Effector memory CD4-positive, alpha-beta T cell (primary cell): ENCODE data around the gene HCCS.

Experiments used
- DNase-seq, 3 donors: peaks; one replicate each; pipeline ENCODE4 v3.0.0-alpha.2; 2020
- H3K27ac ChIP-seq: 2 replicates; pipeline ENCODE4 v1.7.0; 2013; ENCODE audit warnings: mild to moderate bottlenecking, low read length, moderate library complexity; ENCODE audit not compliant: insufficient read depth, poor library complexity, severe bottlenecking
- H3K27me3 ChIP-seq: replicated peaks from 2 replicates; pipeline ENCODE4 v1.7.0; 2013; ENCODE audit warnings: mild to moderate bottlenecking, low read length; ENCODE audit not compliant: insufficient read depth, control insufficient read depth, poor library complexity, severe bottlenecking
- H3K36me3 ChIP-seq: 2 replicates; pipeline ENCODE4 v1.7.0; 2013; ENCODE audit warnings: mild to moderate bottlenecking, low read length, moderate library complexity; ENCODE audit not compliant: control insufficient read depth, insufficient read depth
- H3K4me1 ChIP-seq: 2 replicates; pipeline ENCODE4 v1.7.0; 2013; ENCODE audit warnings: low read length, mild to moderate bottlenecking; ENCODE audit not compliant: control insufficient read depth, insufficient read depth, poor library complexity, severe bottlenecking
- H3K4me3 ChIP-seq: 2 replicates; pipeline ENCODE4 v1.7.0; 2013; ENCODE audit warnings: low read length, low read depth, mild to moderate bottlenecking; ENCODE audit not compliant: insufficient read depth, poor library complexity, severe bottlenecking
- H3K9me3 ChIP-seq: 2 replicates; pipeline ENCODE4 v1.7.0; 2013; ENCODE audit warnings: mild to moderate bottlenecking, low read length, moderate library complexity; ENCODE audit not compliant: control insufficient read depth

Gene HCCS

GRCh38 chrX:11138498-11139390 is 27.6 kb downstream of the HCCS start:
- Histone ChIP-seq H3K9me3 (no peaks in the 10 kb centered on the region), H3K27ac (no peak overlapping the region)
- DNase-seq = no peak

GRCh38 chrX:11143931-11144678 is 33.0 kb downstream of the HCCS start:
- Histone ChIP-seq H3K27ac (no peak overlapping the region), H3K4me1 (peaks cover 2% of the 10 kb centered on the region), H3K27me3 (no peaks in the 10 kb centered on the region), H3K36me3 (no peaks in the 10 kb centered on the region), H3K4me3 (no peak overlapping the region), H3K9me3 (no peaks in the 10 kb centered on the region)
- DNase-seq = peak in 2 of 3 donors; percentile 4 to 29

More at GRCh38 chrX:11138498-11139390, 27.6 kb downstream of the HCCS start:
- Histone ChIP-seq H3K4me1 (no peaks in the 10 kb centered on the region), H3K36me3 (no peaks in the 10 kb centered on the region), H3K4me3 (no peak overlapping the region), H3K27me3 (no peaks in the 10 kb centered on the region)

- DNase-seq = no peak
- H3K4me3 ChIP-seq = no peak overlapping the region
- H3K27ac ChIP-seq = no peak overlapping the region
- H3K4me1 ChIP-seq = peaks cover 2% of the 10 kb centered on the region
- H3K27me3 ChIP-seq = no peaks in the 10 kb centered on the region
- H3K36me3 ChIP-seq = no peaks in the 10 kb centered on the region
- no peaks in the 10 kb centered on the region for H3K9me3 ChIP-seq
Measured at GRCh38 chrX:11146411-11146810, 35.3 kb downstream of the HCCS start.

- H3K4me1 ChIP-seq = peaks cover 2% of the 10 kb centered on the region
- DNase-seq = no peak
- H3K9me3 ChIP-seq = no peaks in the 10 kb centered on the region
- H3K27ac ChIP-seq = no peak overlapping the region
- H3K36me3 ChIP-seq = no peaks in the 10 kb centered on the region
- no peak overlapping the region for H3K4me3 ChIP-seq
- no peaks in the 10 kb centered on the region for H3K27me3 ChIP-seq
Measured at GRCh38 chrX:11148401-11148800, 37.3 kb downstream of the HCCS start.

GRCh38 chrX:11151799-11152559 is 40.8 kb downstream of the HCCS start:
- no peak overlapping the region for H3K4me3 ChIP-seq
- no peaks in the 10 kb centered on the region for H3K4me1 ChIP-seq
- no peaks in the 10 kb centered on the region for H3K9me3 ChIP-seq
- no peak for DNase-seq
- H3K27ac ChIP-seq = no peak overlapping the region
- H3K36me3 ChIP-seq = no peaks in the 10 kb centered on the region
- no peaks in the 10 kb centered on the region for H3K27me3 ChIP-seq

GRCh38 chrX:11159149-11159548 is 48.0 kb downstream of the HCCS start:
- Histone ChIP-seq H3K27me3 (no peaks in the 10 kb centered on the region), H3K4me3 (no peak overlapping the region), H3K4me1 (no peaks in the 10 kb centered on the region), H3K9me3 (no peaks in the 10 kb centered on the region), H3K36me3 (no peaks in the 10 kb centered on the region), H3K27ac (no peak overlapping the region)
- no peak for DNase-seq

- DNase-seq = no peak
- no peaks in the 10 kb centered on the region for H3K36me3 ChIP-seq
- no peaks in the 10 kb centered on the region for H3K4me1 ChIP-seq
- H3K9me3 ChIP-seq = no peaks in the 10 kb centered on the region
- no peak overlapping the region for H3K27ac ChIP-seq
- H3K4me3 ChIP-seq = no peak overlapping the region
- H3K27me3 ChIP-seq = no peaks in the 10 kb centered on the region
Measured at GRCh38 chrX:11164433-11164832, 53.3 kb downstream of the HCCS start.

GRCh38 chrX:11171956-11172355 is 60.8 kb downstream of the HCCS start:
- Histone ChIP-seq H3K4me3 (no peak overlapping the region), H3K9me3 (no peaks in the 10 kb centered on the region), H3K27me3 (no peaks in the 10 kb centered on the region), H3K36me3 (no peaks in the 10 kb centered on the region), H3K27ac (no peak overlapping the region), H3K4me1 (no peaks in the 10 kb centered on the region)
- DNase-seq = no peak

- Histone ChIP-seq H3K4me1 (no peaks in the 10 kb centered on the region), H3K4me3 (no peak overlapping the region), H3K36me3 (no peaks in the 10 kb centered on the region), H3K9me3 (no peaks in the 10 kb centered on the region), H3K27me3 (no peaks in the 10 kb centered on the region), H3K27ac (no peak overlapping the region)
- DNase-seq = no peak
Measured at GRCh38 chrX:11172415-11172814, 61.3 kb downstream of the HCCS start.
